ENCODE results near the gene CCDC182. TPM values are rescaled to one million over a fixed set of nuclear protein-coding genes. Genes with fewer than 3 reads are reported as not detected.

CCDC182 gene
- polyA plus RNA-seq, 1 donor = not detected

- DNase-seq (ENCODE audit: low read depth) = no peak
Observed at GRCh38 chr17:57697891-57698711, 47.0 kb downstream of the CCDC182 start.

GRCh38 chr17:57697197-57697596 lies 47.9 kb downstream of the CCDC182 start:
- DNase-seq (ENCODE audit: low read depth) = no peak

GRCh38 chr17:57696050-57696449 lies 49.0 kb downstream of the CCDC182 start:
- DNase-seq (ENCODE audit: low read depth) = no peak

Other genes starting within 250 kb of the CCDC182 start
- gene MRPS23, start 104.7 kb upstream of the CCDC182 start, polyA plus RNA-seq (ENCODE audit: insufficient read length) = 36.1 TPM
- gene CUEDC1, start 210.1 kb upstream of the CCDC182 start, polyA plus RNA-seq (ENCODE audit: insufficient read length) = 48.8 TPM
- 46.1 TPM for gene VEZF1, start 243.0 kb upstream of the CCDC182 start, polyA plus RNA-seq (ENCODE audit: insufficient read length)

Data from forelimb muscle (tissue), 1 donor.